Nephron (organoid): ENCODE measurements around the gene TRAP1.

Source experiments
- H3K27ac Mint-ChIP-seq, 3 experiments: 2 replicates each; pipeline ENCODE4 v1.8.0; 2020; ENCODE audit warnings: mixed read lengths in 3 of 3, mild to moderate bottlenecking in 2 of 3, moderate library complexity in 1 of 3
- H3K27me3 Mint-ChIP-seq: 2 replicates; pipeline ENCODE4 v1.8.0; 2021; ENCODE audit warnings: low read depth, mild to moderate bottlenecking, moderate library complexity, mixed read lengths
- H3K36me3 Mint-ChIP-seq: 2 replicates; pipeline ENCODE4 v1.8.0; 2020; ENCODE audit warnings: low read depth, mixed read lengths
- H3K4me1 Mint-ChIP-seq: 2 replicates; pipeline ENCODE4 v1.8.0; 2020; ENCODE audit warnings: mixed read lengths
- H3K4me3 Mint-ChIP-seq, 3 experiments: 2 replicates each; pipeline ENCODE4 v1.8.0; 2020; ENCODE audit warnings: mild to moderate bottlenecking in 3 of 3, mixed read lengths in 3 of 3, moderate library complexity in 2 of 3
- H3K9me3 Mint-ChIP-seq: 2 replicates; pipeline ENCODE4 v1.8.0; 2020; ENCODE audit warnings: mixed read lengths
- TF ChIP-seq, protein P1 (sequence below), 3 experiments: fragments of 200-600 bp; sonication (generic); IDR thresholded peaks; one replicate each; pipeline ENCODE4 v1.5.0; 2021; ENCODE audit warnings: antibody characterized with exemption in 3 of 3; ENCODE audit not compliant: unreplicated experiment in 3 of 3

The TRAP1 gene

GRCh38 chr16:3673201-3673600 is 44.1 kb downstream of the TRAP1 start:
- no peaks in the 10 kb centered on the region for H3K9me3 Mint-ChIP-seq
- H3K27ac Mint-ChIP-seq, result no peak overlapping the region
- H3K36me3 Mint-ChIP-seq, result peaks cover 61% of the 10 kb centered on the region
- H3K4me1 Mint-ChIP-seq, result no peaks in the 10 kb centered on the region
- no peaks in the 10 kb centered on the region for H3K27me3 Mint-ChIP-seq
- H3K4me3 Mint-ChIP-seq, result no peak overlapping the region
- TF ChIP-seq, protein P1, sequence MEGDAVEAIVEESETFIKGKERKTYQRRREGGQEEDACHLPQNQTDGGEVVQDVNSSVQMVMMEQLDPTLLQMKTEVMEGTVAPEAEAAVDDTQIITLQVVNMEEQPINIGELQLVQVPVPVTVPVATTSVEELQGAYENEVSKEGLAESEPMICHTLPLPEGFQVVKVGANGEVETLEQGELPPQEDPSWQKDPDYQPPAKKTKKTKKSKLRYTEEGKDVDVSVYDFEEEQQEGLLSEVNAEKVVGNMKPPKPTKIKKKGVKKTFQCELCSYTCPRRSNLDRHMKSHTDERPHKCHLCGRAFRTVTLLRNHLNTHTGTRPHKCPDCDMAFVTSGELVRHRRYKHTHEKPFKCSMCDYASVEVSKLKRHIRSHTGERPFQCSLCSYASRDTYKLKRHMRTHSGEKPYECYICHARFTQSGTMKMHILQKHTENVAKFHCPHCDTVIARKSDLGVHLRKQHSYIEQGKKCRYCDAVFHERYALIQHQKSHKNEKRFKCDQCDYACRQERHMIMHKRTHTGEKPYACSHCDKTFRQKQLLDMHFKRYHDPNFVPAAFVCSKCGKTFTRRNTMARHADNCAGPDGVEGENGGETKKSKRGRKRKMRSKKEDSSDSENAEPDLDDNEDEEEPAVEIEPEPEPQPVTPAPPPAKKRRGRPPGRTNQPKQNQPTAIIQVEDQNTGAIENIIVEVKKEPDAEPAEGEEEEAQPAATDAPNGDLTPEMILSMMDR (IDR thresholded peaks at IDR 0.05; ENCODE audit: unreplicated experiment in 3 of 3), result no peak

DNA sequence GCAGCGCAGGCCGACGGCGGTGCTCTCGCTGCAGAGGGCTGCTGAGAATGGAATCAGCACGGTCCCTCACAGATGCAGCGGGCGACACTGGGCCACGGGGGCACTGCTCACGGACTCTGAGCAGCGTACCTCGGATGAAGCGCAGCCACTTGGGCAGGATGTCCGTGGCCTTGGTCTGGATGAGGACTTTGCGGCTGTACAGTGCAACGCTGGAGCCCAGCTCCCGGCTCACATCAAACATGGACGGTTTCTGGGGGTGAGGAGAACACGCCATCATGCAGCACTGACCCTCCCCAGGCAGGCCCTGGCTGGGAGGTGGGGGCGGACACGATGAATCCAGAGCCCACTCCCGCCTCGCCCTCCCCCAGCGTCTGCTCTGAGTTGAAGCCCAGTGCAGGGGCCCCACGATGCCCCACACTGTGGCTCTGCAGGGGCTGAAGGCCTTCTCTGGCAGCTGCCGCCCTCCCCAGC is 44.7 kb downstream of the TRAP1 start:
- TF ChIP-seq, protein P1 (IDR thresholded peaks at IDR 0.05; ENCODE audit: unreplicated experiment in 3 of 3), result no peak
- Mint-ChIP-seq H3K4me1 (no peaks in the 10 kb centered on the region), H3K4me3 (no peak overlapping the region), H3K36me3 (peaks cover 55% of the 10 kb centered on the region), H3K9me3 (no peaks in the 10 kb centered on the region), H3K27me3 (no peaks in the 10 kb centered on the region), H3K27ac (no peak overlapping the region)

GRCh38 chr16:3671424-3671823 is 45.9 kb downstream of the TRAP1 start:
- H3K27ac Mint-ChIP-seq, result no peak overlapping the region
- TF ChIP-seq, protein P1 (IDR thresholded peaks at IDR 0.05; ENCODE audit: unreplicated experiment in 3 of 3), result no peak
- H3K4me1 Mint-ChIP-seq, result no peaks in the 10 kb centered on the region
- H3K4me3 Mint-ChIP-seq, result no peak overlapping the region
- H3K27me3 Mint-ChIP-seq, result no peaks in the 10 kb centered on the region
- no peaks in the 10 kb centered on the region for H3K9me3 Mint-ChIP-seq
- peaks cover 57% of the 10 kb centered on the region for H3K36me3 Mint-ChIP-seq

DNA sequence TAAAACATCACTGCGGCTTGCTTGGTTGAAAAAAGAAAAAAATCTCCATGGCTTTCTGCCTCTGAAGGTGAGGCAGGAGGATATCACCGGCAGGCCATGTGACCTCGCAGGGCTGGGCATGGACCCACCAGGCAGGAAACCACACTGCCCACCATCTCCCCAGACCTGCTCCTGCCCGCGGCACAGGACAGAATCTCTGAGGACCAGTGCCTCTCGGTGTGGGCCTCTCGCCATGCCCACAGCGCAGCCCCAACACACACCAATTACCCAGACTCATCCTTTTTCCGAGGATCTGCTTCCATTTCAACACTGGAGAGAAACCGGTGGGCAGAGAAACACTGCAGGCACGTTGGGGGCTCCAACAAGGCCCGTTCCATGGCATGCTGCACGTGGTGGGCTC is 46.6 kb downstream of the TRAP1 start:
- Mint-ChIP-seq H3K9me3 (no peaks in the 10 kb centered on the region), H3K4me1 (no peaks in the 10 kb centered on the region)
- TF ChIP-seq, protein P1 (IDR thresholded peaks at IDR 0.05; ENCODE audit: unreplicated experiment in 3 of 3), result no peak

DNA sequence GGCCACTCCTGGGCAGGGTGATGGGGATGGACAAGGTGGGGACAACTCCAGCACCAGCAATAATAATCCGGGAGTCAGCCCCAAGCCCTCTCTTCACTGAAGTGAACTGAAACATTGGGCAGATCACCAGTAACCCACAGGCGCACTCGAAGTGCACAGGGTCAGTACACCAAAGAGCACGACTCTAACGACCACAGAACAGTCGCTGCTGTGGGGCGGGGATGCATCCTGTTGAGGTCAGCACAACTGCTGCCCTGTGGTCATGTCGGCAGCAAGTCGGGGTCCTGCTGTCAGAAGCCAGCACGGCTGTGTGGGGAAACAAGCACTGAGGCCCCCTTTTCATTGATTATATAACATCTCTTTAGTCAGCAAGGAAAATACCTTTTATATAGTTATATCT is 48.2 kb downstream of the TRAP1 start:
- Mint-ChIP-seq H3K4me1 (no peaks in the 10 kb centered on the region), H3K27ac (no peak overlapping the region), H3K36me3 (peaks cover 60% of the 10 kb centered on the region), H3K9me3 (no peaks in the 10 kb centered on the region), H3K27me3 (no peaks in the 10 kb centered on the region), H3K4me3 (no peak overlapping the region)
- TF ChIP-seq, protein P1 (IDR thresholded peaks at IDR 0.05; ENCODE audit: unreplicated experiment in 3 of 3), result no peak

More for the DNA sequence above, 46.6 kb downstream of the TRAP1 start:
- Mint-ChIP-seq H3K27ac (no peak overlapping the region), H3K36me3 (peaks cover 64% of the 10 kb centered on the region), H3K27me3 (no peaks in the 10 kb centered on the region), H3K4me3 (no peak overlapping the region)

- no peaks in the 10 kb centered on the region for H3K9me3 Mint-ChIP-seq
- TF ChIP-seq, protein P1 (IDR thresholded peaks at IDR 0.05; ENCODE audit: unreplicated experiment in 3 of 3), result no peak
- H3K36me3 Mint-ChIP-seq, result peaks cover 58% of the 10 kb centered on the region
- no peak overlapping the region for H3K4me3 Mint-ChIP-seq
- no peaks in the 10 kb centered on the region for H3K4me1 Mint-ChIP-seq
- no peaks in the 10 kb centered on the region for H3K27me3 Mint-ChIP-seq
- no peak overlapping the region for H3K27ac Mint-ChIP-seq
Observed at GRCh38 chr16:3668626-3669025, 48.7 kb downstream of the TRAP1 start.
